CD8-positive, alpha-beta memory T cell (primary cell): ENCODE data around the gene PLS1. TPM values are rescaled to one million over a fixed set of nuclear protein-coding genes. Genes with fewer than 3 reads are reported as not detected.
"Not testable (repeated sequence)": the region's sequence is repeated elsewhere in the genome, so short reads cannot be mapped to it uniquely, and the experiment has no call there.

ENCODE experiments used
- CTCF ChIA-PET: fragments of 350-600 bp; sonication (Branson Sonifier 250); formaldehyde crosslinking; loops from one replicate; lab custom pipeline; 2021; ENCODE audit warnings: antibody characterized with exemption; lab: Charles Lee
- POLR2A ChIA-PET: fragments of 350-600 bp; sonication (Branson Sonifier 250); formaldehyde crosslinking; loops from one replicate; lab custom pipeline; 2021; ENCODE audit warnings: antibody characterized with exemption; lab: Charles Lee
- DNase-seq, 5 donors: peaks; one replicate each; pipeline versions ENCODE4 v3.0.0 to v3.0.0-alpha.2; 2020 to 2022; ENCODE audit warnings: mixed read lengths in 1 of 5
- H3K27ac ChIP-seq: one replicate; pipeline ENCODE4 v1.7.0; 2013; ENCODE audit warnings: low read depth, mild to moderate bottlenecking, low read length, moderate library complexity
- H3K27me3 ChIP-seq: 2 replicates; pipeline ENCODE4 v1.7.0; 2013; ENCODE audit warnings: low read length, mild to moderate bottlenecking; ENCODE audit not compliant: insufficient read depth, poor library complexity, severe bottlenecking
- H3K36me3 ChIP-seq: 2 replicates; pipeline ENCODE4 v1.7.0; 2013; ENCODE audit warnings: mild to moderate bottlenecking, low read length, moderate library complexity; ENCODE audit not compliant: insufficient read depth
- H3K4me1 ChIP-seq: 2 replicates; pipeline ENCODE4 v1.7.0; 2013; ENCODE audit warnings: mild to moderate bottlenecking, low read length, moderate library complexity; ENCODE audit not compliant: insufficient read depth
- H3K4me3 ChIP-seq: 2 replicates; pipeline ENCODE4 v1.7.0; 2013; ENCODE audit warnings: mild to moderate bottlenecking, low read length
- H3K9me3 ChIP-seq: 2 replicates; pipeline ENCODE4 v1.7.0; 2013; ENCODE audit warnings: mild to moderate bottlenecking, low read length
- H3K27ac Mint-ChIP-seq, 8 donors: one replicate each; pipeline ENCODE4 v1.8.0; 2020 to 2021; ENCODE audit warnings: mixed read lengths in 8 of 8, mild to moderate bottlenecking in 6 of 8, inconsistent platforms in 3 of 8, moderate library complexity in 3 of 8
- H3K27me3 Mint-ChIP-seq, 2 donors: one replicate each; pipeline ENCODE4 v1.8.0; 2020 to 2021; ENCODE audit warnings: mixed read lengths in 2 of 2, mild to moderate bottlenecking in 1 of 2, moderate library complexity in 1 of 2
- H3K36me3 Mint-ChIP-seq, 3 donors: one replicate each; pipeline ENCODE4 v1.8.0; 2020 to 2021; ENCODE audit warnings: mixed read lengths in 3 of 3, inconsistent platforms in 1 of 3, mild to moderate bottlenecking in 1 of 3
- H3K4me1 Mint-ChIP-seq, 3 donors: one replicate each; pipeline ENCODE4 v1.8.0; 2020 to 2021; ENCODE audit warnings: mixed read lengths in 3 of 3, inconsistent platforms in 1 of 3, mild to moderate bottlenecking in 1 of 3
- H3K4me3 Mint-ChIP-seq, 7 donors: one replicate each; pipeline ENCODE4 v1.8.0; 2020 to 2021; ENCODE audit warnings: mixed read lengths in 7 of 7, mild to moderate bottlenecking in 6 of 7, moderate library complexity in 4 of 7, inconsistent platforms in 2 of 7
- H3K9me3 Mint-ChIP-seq, 5 donors: one replicate each; pipeline ENCODE4 v1.8.0; 2020 to 2022; ENCODE audit warnings: mixed read lengths in 5 of 5, mild to moderate bottlenecking in 3 of 5, moderate library complexity in 2 of 5, inconsistent platforms in 1 of 5
- polyA plus RNA-seq: library from polyadenylated mRNA; unstranded; fragments of 300-500 nt; fragmentation: Illumina TruSeq; gene quantifications from one replicate; pipeline ENCODE4 v1.2.3, GENCODE V29; 2021
- total RNA-seq, 2 experiments: library from RNA; stranded (reverse); gene quantifications; one replicate each; pipeline ENCODE4 v1.2.3, GENCODE V29; 2021

The PLS1 gene
- total and polyA plus RNA-seq, 3 experiments from 2014 or later: 3.7 to 4.1 (median 4.0) TPM

DNA sequence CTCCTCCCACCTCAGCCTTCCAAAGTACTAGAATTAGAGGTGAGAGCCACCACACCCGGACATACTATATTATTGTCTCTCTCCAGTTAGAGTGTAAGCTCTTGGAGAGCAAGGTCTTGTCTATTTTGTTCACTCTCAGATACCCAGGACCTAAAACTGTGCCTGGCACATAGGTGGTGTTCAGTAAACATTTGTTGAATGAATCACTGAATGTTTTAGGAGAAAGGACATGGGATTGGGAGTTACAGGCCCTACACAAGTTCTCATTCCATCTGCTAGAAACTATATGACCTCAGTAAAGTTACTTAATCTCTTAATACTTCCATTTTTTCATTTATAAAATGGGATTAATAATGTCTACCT is 16.2 kb upstream of the PLS1 start:
- no peaks in the 10 kb centered on the region for H3K9me3 ChIP-seq
- Mint-ChIP-seq H3K27me3 (peaks cover 0 to 8% of the 10 kb centered on the region in 2 donors), H3K27ac (peak overlapping the region; percentile 96 to 99 (median 99)), H3K9me3 (no peaks in the 10 kb centered on the region), H3K4me3 (peak overlapping the region; percentile 92 to 98 (median 98)), H3K36me3 (peaks cover 0 to 19% (median 6%) of the 10 kb centered on the region in 3 donors), H3K4me1 (peaks cover 42 to 48% (median 43%) of the 10 kb centered on the region in 3 donors)
- ChIA-PET POLR2A (interaction anchor here (0.8 kb wide), 1 partner anchor 17 kb away, joined by 3 read pairs; no protein-coding TSS in a partner anchor), CTCF (interaction anchor here (1.0 to 3.9 kb wide), 3 partner anchors 10 to 422 kb away, joined by 3 to 11 read pairs (median 3); partner anchors contain the start of gene U2SURP)
- no peaks in the 10 kb centered on the region for H3K27me3 ChIP-seq
- H3K4me3 ChIP-seq: no peak overlapping the region
- H3K36me3 ChIP-seq: no peaks in the 10 kb centered on the region
- no peak for DNase-seq
- H3K27ac ChIP-seq: no peak overlapping the region
- H3K4me1 ChIP-seq: peaks cover 36% of the 10 kb centered on the region

DNA sequence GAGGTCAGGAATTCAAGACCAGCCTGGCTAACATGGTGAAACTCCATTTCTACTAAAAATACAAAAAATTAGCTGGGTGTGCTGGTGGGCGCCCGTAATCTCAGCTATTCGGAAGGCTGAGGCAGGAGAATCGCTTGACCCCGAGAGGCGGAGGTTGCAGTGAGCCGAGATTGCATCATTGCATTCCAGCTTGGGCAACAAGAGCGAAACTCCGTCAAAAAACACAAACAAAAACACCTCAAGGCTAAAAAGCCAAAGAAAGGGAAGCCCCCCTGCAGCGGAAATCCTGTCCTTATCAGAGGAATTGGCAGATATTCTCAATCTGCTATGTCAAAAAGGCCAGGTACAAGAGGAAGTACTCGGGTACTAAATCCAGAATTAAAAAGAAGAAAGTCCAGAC is 15.1 kb upstream of the PLS1 start:
- peaks cover 26% of the 10 kb centered on the region for H3K4me1 ChIP-seq
- H3K27me3 ChIP-seq, H3K27ac Mint-ChIP-seq, POLR2A ChIA-PET, H3K27ac ChIP-seq, H3K4me3 Mint-ChIP-seq, H3K9me3 ChIP-seq, H3K36me3 ChIP-seq, H3K4me3 ChIP-seq, DNase-seq, H3K9me3 Mint-ChIP-seq: not testable (repeated sequence)
- peaks cover 0 to 12% (median 0%) of the 10 kb centered on the region in 3 donors for H3K36me3 Mint-ChIP-seq
- H3K4me1 Mint-ChIP-seq: peaks cover 33 to 38% (median 34%) of the 10 kb centered on the region in 3 donors
- H3K27me3 Mint-ChIP-seq: peaks cover 0 to 11% of the 10 kb centered on the region in 2 donors
- CTCF ChIA-PET: interaction anchor here (1.0 to 3.9 kb wide), 2 partner anchors 9 to 421 kb away, joined by 3 to 11 read pairs; partner anchors contain the start of gene U2SURP

DNA sequence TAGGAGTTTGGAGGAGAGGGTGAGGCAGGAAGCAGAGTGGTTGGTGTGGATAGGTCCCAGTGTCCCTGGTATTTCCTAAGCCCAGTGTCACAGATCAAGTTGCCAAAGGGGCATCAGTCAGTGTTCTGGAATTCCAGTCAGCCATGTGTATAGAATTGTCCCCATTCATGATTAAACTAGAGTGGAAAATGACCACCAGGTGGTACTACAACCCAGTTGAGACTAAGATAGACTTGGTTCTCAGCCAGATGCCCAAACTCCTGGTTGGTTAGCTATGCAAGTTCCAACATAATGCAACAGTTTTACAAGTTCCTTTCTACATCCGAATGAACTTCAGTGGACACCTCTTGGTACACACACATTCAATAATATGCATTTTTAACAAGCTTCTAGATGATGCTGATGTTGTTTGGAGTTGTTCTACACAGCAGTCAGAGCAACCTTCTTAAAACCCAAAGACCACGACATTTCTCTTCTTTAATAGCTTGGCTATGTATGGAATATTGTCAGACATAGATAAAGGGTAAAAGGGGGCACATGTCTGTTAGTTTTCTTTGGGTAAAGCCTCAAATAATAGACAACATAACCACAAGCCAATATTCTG is 9.3 kb upstream of the PLS1 start:
- Mint-ChIP-seq H3K27me3 (peaks cover 4 to 24% of the 10 kb centered on the region in 2 donors), H3K4me1 (no peaks in the 10 kb centered on the region), H3K9me3 (no peaks in the 10 kb centered on the region), H3K27ac (no peak overlapping the region), H3K36me3 (no peaks in the 10 kb centered on the region), H3K4me3 (no peak overlapping the region)
- CTCF ChIA-PET: interaction anchor here (0.7 to 1.8 kb wide), 11 partner anchors 10 to 442 kb away, joined by 3 to 15 read pairs (median 4); partner anchors contain the start of genes PLS1 and U2SURP
- peak in 2 of 5 donors; percentile 25 to 43 for DNase-seq
- no peaks in the 10 kb centered on the region for H3K36me3 ChIP-seq
- POLR2A ChIA-PET: interaction anchor here (0.6 kb wide), 1 partner anchor 317 kb away, joined by 3 read pairs; no protein-coding TSS in a partner anchor
- H3K27ac ChIP-seq: no peak overlapping the region
- no peaks in the 10 kb centered on the region for H3K27me3 ChIP-seq
- H3K9me3 ChIP-seq: no peaks in the 10 kb centered on the region
- no peak overlapping the region for H3K4me3 ChIP-seq
- H3K4me1 ChIP-seq: no peaks in the 10 kb centered on the region

DNA sequence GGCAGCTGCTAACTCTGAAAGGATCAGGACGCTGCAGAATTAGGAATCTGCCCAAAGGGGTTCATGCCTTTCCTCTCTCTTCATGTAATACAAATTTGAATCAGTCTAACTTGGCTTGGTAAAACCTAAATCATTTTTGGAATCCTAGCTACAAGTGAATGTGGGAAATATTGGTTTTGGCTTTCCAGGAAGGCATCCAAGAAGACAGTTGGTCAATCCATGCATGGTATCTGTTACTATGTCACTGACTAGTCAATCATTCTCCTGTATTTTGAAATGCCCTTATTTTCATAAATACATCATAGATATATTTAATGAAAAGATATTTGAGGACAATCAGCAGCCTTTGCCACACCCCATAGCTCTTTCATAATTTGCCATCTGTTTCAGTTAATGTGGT is 7.5 kb upstream of the PLS1 start:
- Mint-ChIP-seq H3K4me3 (no peak overlapping the region), H3K36me3 (no peaks in the 10 kb centered on the region), H3K9me3 (no peaks in the 10 kb centered on the region), H3K27ac (no peak overlapping the region), H3K4me1 (no peaks in the 10 kb centered on the region), H3K27me3 (peaks cover 6 to 30% of the 10 kb centered on the region in 2 donors)
- ChIA-PET POLR2A (no interaction called here), CTCF (interaction anchor here (0.8 to 0.9 kb wide), 2 partner anchors 9 to 405 kb away, joined by 3 read pairs; no protein-coding TSS in a partner anchor)
- H3K9me3 ChIP-seq: no peaks in the 10 kb centered on the region
- no peaks in the 10 kb centered on the region for H3K27me3 ChIP-seq
- no peaks in the 10 kb centered on the region for H3K36me3 ChIP-seq
- no peaks in the 10 kb centered on the region for H3K4me1 ChIP-seq
- no peak for DNase-seq
- H3K27ac ChIP-seq: no peak overlapping the region
- H3K4me3 ChIP-seq: no peak overlapping the region

DNA sequence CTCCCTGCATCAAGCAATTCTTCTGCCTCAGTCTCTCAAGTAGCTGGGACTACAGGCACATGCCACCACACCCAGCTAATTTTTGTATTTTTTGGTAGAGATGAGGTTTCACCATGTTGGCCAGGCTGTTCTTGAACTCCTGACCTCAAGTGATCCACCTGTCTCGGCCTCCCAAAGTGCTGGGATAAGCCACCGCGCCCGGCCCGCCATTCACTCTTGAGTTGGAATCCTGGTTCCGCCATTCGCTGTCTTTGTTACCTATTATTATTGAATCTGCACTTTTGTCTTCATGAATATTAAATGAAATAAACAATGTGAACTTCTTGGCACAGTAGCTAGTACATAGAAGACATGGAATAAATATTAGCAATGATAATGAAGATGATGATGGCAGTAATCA is 3.9 kb upstream of the PLS1 start:
- Mint-ChIP-seq H3K4me1 (peaks cover 9 to 18% (median 16%) of the 10 kb centered on the region in 3 donors), H3K27me3 (peaks cover 6 to 22% of the 10 kb centered on the region in 2 donors)
- H3K4me3 ChIP-seq, H3K27ac ChIP-seq, H3K4me1 ChIP-seq, DNase-seq, H3K36me3 Mint-ChIP-seq, H3K27ac Mint-ChIP-seq, H3K4me3 Mint-ChIP-seq, H3K27me3 ChIP-seq, POLR2A ChIA-PET, H3K9me3 Mint-ChIP-seq, H3K9me3 ChIP-seq, H3K36me3 ChIP-seq: not testable (repeated sequence)
- CTCF ChIA-PET: interaction anchor here (1.2 kb wide), 1 partner anchor 10 kb away, joined by 3 read pairs; no protein-coding TSS in a partner anchor

DNA sequence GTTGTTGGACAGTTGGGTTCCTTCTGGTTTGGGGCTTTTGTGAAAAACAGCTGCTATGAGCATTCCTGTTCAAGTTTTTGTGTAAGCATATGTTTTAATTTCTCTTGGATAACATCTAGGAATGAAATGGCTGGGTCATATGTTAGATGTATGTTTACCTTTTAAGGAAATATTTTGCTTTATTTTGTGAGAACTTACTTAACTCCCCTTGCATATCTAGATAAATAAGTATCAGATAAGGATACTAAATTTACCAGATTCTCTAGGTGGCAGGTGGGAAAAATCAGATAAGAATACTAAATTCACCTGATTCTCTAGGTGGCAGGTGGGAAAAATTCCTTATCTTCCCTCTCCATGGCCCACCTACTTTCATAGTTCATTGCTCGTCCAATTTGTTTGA is 1.1 kb upstream of the PLS1 start:
- Mint-ChIP-seq H3K4me3 (peak overlapping the region; percentile 91 to 99 (median 98)), H3K4me1 (peaks cover 15 to 26% (median 21%) of the 10 kb centered on the region in 3 donors), H3K27me3 (peaks cover 6 to 16% of the 10 kb centered on the region in 2 donors), H3K27ac (peak overlapping the region in 3 of 8 donors; percentile 95 to 96 (median 96)), H3K36me3 (peaks cover 0 to 5% (median 2%) of the 10 kb centered on the region in 3 donors), H3K9me3 (no peaks in the 10 kb centered on the region)
- POLR2A ChIA-PET: no interaction called here
- Histone ChIP-seq H3K27me3 (no peaks in the 10 kb centered on the region), H3K9me3 (no peaks in the 10 kb centered on the region), H3K27ac (no peak overlapping the region), H3K4me3 (peak overlapping the region; percentile 93), H3K36me3 (no peaks in the 10 kb centered on the region), H3K4me1 (no peaks in the 10 kb centered on the region)
- CTCF ChIA-PET: no interaction called here
- DNase-seq: no peak

DNA sequence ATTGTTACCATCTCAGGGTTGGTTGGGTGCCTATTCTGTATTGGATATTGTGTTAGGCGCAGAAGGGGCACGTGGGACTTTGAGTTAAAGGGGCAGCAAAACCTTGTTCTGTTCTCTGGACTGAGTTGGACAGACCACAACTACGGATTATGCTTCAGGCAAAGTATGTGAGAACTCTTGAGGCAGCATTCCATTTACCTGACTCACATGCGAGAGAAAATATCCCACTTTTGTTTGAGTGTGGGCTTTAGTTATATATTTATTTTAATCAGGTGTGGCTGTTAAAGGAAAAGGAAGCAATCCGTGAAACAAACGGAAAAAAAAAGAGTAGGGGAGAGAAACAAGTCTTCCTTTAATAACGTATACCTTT is 627 bp upstream of the PLS1 start:
- no peaks in the 10 kb centered on the region for H3K4me1 ChIP-seq
- Mint-ChIP-seq H3K27ac (peak overlapping the region in 7 of 8 donors; percentile 72 to 98 (median 95)), H3K4me3 (peak overlapping the region; percentile 91 to 99 (median 98)), H3K36me3 (peaks cover 0 to 5% (median 2%) of the 10 kb centered on the region in 3 donors), H3K4me1 (peaks cover 15 to 26% (median 21%) of the 10 kb centered on the region in 3 donors), H3K27me3 (peaks cover 3 to 12% of the 10 kb centered on the region in 2 donors), H3K9me3 (no peaks in the 10 kb centered on the region)
- no peaks in the 10 kb centered on the region for H3K27me3 ChIP-seq
- H3K36me3 ChIP-seq: no peaks in the 10 kb centered on the region
- H3K4me3 ChIP-seq: peak overlapping the region; percentile 93
- POLR2A ChIA-PET: interaction anchor here (0.6 to 1.8 kb wide), 2 partner anchors 17 to 405 kb away, joined by 3 to 9 read pairs; partner anchors contain the start of gene ATR
- no peak for DNase-seq
- H3K9me3 ChIP-seq: no peaks in the 10 kb centered on the region
- H3K27ac ChIP-seq: peak overlapping the region; percentile 58
- CTCF ChIA-PET: interaction anchor here (3.1 kb wide), 1 partner anchor 8 kb away, joined by 15 read pairs; no protein-coding TSS in a partner anchor

DNA sequence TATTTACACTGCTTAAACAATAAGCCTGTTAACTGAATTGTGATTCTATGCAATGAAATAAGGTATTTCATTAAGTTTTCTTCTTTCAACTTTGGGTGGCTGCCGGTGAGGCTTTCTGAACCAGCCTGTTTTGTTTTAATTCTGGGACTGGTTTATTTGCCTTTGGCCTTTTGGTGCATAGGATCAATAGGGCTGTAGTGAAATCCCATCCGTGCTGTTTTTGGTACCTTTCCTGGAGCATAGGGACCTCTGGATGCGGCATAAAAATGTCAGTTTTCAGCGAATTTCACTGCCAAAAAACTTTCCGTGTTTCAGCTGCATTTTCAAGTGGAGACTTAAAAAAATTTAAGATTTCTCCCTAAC is 514 bp downstream of the PLS1 start:
- DNase-seq: no peak
- peaks cover 0 to 5% (median 2%) of the 10 kb centered on the region in 3 donors for H3K36me3 Mint-ChIP-seq
- Histone ChIP-seq H3K36me3 (no peaks in the 10 kb centered on the region), H3K9me3 (no peaks in the 10 kb centered on the region), H3K27ac (peak overlapping the region; percentile 58), H3K4me3 (peak overlapping the region; percentile 93), H3K4me1 (no peaks in the 10 kb centered on the region), H3K27me3 (no peaks in the 10 kb centered on the region)
- H3K4me3 Mint-ChIP-seq: peak overlapping the region; percentile 91 to 99 (median 98)
- CTCF ChIA-PET: interaction anchor here (2.0 to 3.1 kb wide), 2 partner anchors 9 to 19 kb away, joined by 9 to 15 read pairs; partner anchors contain the start of gene ATR
- no peaks in the 10 kb centered on the region for H3K9me3 Mint-ChIP-seq
- peak overlapping the region in 7 of 8 donors; percentile 72 to 98 (median 95) for H3K27ac Mint-ChIP-seq
- peaks cover 2 to 12% of the 10 kb centered on the region in 2 donors for H3K27me3 Mint-ChIP-seq
- peaks cover 15 to 26% (median 21%) of the 10 kb centered on the region in 3 donors for H3K4me1 Mint-ChIP-seq
- POLR2A ChIA-PET: interaction anchor here (0.8 to 1.8 kb wide), 2 partner anchors 17 to 18 kb away, joined by 3 to 9 read pairs; partner anchors contain the start of gene ATR
